NCI-H2171 (cell line): ENCODE data around the gene LGR4.
A peak's percentile ranks its signal among the peaks of the same experiment; 100 is the strongest.

Source experiments
- DNase-seq: peaks from one replicate; lab custom pipeline; 2025; lab: John Stamatoyannopoulos, UW

Gene LGR4

DNA sequence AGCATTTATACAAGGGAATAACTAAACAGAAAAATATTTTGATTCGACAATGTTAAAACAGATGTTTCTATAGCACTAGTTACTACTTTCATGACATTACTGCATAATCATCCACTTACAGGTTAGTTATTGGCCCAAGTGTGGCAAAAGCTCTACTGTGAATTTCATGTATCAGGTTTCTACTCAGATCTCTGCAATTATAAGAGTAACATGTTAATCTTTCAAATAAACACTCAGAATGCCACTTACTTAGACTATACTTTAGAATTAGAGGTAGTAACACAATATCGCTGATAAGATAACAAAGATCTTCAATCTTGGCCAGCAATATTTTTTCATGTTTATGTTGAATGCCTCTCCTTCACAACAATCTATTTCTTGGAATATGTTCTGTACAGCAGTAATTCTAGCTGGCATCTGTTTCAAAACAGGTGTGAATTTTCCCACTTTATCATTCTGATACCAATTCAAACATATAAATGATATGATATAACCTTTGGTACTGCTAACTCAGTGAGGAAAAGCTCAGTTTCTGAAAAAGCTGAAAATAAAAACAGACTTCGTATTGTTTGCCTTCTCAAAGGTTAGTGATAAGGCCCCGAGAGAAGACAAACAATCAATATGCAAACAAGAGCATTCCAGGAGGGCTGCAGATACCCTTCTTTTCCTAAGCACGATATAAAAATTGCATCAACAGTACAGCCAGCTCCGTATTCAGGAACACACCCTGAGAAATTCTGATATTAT lies 98.6 kb downstream of the LGR4 start:
- no peak for DNase-seq

- DNase-seq, result no peak
Observed at GRCh38 chr11:27373392-27373791, 99.2 kb downstream of the LGR4 start.

DNA sequence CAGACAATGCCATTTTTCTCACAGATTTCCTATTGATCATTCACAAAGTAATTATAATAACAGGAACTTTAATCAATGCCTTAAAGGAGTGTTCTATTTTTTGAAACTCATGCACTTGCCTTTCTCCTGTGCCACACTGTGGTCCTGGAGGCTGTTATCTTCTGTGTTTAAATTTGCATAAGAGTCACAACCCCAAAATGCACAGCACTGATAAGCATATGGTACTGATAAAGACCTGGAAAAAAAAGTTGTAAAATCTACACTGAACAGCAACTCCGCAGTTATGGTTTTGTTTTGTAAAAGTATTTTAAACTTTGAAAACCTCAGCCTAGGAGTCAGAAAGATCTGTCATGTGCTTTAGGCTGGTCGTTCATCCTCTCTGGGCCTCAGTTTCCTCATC lies 100.4 kb downstream of the LGR4 start:
- no peak for DNase-seq

DNA sequence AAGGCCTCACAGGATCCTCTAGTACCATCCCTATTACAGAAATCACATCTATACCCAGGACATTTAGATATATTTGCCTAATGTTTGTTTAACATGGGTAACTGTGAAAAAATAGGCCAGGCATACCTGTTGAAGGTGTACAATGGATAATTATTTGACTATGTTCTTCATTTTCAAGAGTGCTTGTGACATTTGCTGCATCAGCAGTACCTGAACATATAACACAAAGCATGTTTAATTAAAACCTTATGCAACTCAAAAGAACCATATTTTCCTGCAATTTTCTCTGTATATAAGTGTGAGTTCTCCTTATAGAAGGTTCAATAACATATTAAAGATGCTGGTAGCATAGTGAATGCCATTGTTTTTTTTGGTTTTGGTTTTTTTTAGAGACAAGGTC lies 101.1 kb downstream of the LGR4 start:
- no peak for DNase-seq

- DNase-seq, result no peak
Observed at GRCh38 chr11:27370374-27370773, 102.2 kb downstream of the LGR4 start.

GRCh38 chr11:27367881-27368280 lies 104.7 kb downstream of the LGR4 start:
- DNase-seq, result no peak

DNA sequence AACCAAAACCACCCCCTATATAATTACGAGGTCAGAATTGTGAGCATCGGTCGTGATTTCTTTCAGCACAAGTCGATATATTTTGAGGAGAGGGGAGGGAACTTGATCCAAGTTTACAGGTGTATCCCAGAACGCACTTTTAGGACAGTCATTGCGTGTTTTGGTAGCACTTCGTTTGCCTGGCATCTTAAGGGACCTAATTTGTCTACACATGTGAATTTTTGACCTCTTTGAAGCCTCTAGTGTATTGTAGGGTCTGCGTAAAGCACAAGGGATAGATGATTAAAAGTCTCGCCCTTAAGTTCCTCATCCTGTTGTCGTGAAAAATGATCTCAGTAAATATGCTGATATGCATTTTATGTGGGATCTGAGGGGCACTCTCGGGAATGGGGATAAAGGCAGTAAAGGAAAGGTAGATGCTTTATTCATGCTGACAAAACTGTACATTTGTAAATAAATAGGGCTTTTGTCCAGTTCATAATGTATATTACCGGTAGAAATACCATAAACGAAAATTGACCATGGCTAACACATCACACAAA lies 108.9 kb downstream of the LGR4 start:
- no peak for DNase-seq

DNA sequence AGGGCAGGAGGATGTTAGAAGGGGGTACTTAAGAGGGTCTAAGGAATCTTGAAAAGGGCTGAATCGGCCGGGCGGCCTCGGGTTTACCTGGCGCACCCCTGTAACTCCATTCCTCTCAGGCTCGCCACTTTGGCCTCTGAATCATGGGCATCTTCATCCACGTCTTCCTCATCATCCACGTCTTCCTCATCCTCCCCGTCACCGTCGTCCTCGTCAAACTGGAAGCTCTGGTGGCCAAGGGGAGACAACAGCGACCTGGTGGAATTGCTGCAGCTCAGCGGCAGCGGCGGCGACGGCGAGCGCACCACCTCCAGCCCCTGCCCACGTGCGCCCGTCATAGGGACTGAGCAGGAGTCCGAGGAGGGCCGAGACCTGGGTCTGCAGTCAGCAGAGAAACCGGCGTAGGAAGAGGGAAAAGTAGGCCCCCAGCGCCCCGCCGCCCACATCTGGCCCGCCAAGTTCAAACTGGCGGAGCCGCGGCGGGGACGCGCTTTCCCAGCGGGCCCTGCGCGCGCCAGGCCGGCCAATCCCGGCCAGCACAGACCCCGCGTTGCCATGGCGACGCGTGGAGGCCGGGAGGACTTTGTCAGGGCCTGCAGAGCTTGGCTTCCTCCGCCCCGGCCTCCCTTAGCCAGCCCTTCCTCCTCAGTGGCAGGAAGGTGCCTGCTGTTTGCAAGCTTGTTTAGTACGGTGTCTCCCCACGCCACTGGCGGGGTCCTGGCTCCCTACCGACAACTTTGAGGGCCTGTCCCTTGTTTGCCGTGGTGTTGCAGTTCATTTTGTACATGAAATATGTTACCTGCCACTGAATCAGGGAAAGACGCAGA lies 109.6 kb downstream of the LGR4 start, which contains the start of gene CCDC34:
Gene CCDC34, minus strand, starts transcription at position 467 of the 827 bp plus-strand sequence. Its CDS starts 21 bp downstream, at position 446.
- peak; percentile 99 for DNase-seq

DNA sequence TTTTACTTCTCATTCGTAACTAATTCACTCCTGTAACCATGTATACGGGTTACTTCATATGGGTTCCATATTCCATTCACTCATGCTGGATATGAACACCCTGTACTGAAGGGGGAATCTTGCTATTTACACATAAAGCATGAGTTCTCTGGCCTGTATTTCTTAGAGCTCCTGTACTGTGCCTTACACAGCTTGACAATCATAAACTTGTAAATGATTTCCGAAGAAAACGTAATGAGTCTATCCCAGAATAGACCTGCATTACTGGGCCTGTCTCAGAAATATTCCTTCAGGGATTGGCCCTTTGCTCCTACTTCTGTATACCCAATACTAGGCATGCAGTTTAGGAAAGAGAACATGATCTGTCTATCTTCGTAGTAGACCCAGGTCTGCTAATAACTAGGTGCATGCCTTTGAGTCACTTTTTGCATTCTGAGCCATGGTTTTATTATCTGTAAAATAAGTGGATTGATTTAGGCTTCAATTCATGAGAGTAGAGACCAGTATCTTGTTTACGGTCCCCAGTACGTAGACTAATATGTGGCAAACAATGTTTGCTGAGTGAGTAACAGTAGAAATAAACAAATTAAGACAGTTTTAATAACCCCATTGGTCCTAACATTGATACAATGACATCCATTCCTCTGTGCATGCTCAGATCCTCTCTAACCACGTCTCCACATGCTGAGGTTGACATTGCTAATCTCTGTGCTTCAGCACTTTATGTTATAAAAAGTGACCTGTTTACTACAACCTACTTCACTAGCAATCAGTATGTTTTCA lies 110.8 kb downstream of the LGR4 start:
- no peak for DNase-seq

DNA sequence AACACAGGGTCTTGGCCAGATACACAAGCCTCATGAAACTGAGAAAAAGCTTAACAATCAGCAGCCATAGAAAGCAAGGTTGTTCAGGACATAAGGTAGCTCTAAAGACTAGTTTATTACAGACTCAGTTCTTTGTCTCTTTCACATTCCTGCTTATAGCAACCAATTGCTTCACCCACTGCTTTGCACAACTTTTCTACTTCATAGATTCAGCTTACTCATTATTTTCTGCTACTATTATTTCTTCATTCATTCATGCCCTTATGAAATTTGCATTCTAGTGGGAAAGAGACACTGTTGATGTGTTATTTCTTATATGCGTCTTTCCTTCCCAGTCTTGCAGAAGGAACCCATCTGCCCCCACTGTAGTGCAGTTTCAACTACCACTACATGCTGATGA lies 114.3 kb downstream of the LGR4 start:
- no peak for DNase-seq

DNA sequence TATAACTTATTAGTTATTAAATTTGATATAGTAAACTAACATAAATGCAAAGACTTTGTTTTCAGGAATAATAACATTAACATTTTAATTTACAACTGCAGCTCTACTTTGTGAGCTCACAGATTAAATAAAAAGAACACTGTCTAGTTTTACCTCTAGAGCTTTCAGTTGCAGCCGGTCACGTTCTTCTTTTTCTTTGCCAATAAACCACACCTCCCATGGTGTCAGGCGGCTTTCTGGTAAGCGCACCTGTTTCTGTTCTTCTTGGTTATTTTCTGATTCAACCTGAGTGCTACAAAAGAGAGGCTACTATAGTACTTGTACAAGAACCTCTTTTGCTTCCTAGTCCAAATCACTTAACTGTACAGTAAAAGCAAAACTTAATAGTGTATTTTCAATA lies 115.3 kb downstream of the LGR4 start:
- DNase-seq, result no peak

DNA sequence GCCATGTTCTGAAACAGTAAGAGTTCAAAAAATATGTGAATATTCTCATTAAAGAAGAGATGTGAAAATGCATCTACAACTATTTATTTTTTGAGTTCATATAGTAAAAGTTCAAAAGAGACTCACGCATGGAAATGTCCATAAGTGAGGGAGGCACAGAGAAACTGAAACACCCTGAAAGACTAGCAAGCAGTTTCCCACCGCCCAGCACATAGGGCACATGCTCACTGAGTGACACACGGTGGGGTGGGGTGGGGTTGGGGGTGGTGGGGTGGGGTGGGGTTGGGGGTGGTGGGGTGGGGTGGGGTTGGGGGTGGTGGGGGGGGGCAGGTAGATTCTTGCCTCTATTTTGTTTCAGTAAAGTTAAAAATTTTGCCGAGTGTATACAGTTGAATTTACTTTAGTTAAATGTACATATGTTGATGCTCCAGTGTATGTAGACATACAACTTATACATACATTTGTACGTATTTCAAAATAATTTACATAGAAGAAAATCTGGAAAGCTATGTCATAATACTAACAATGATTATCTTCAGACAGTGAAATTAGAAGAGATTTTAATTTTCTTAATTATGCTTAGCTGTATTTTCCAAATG lies 115.9 kb downstream of the LGR4 start:
- no peak for DNase-seq

GRCh38 chr11:27355575-27356104 lies 117.0 kb downstream of the LGR4 start:
- DNase-seq, result no peak

DNA sequence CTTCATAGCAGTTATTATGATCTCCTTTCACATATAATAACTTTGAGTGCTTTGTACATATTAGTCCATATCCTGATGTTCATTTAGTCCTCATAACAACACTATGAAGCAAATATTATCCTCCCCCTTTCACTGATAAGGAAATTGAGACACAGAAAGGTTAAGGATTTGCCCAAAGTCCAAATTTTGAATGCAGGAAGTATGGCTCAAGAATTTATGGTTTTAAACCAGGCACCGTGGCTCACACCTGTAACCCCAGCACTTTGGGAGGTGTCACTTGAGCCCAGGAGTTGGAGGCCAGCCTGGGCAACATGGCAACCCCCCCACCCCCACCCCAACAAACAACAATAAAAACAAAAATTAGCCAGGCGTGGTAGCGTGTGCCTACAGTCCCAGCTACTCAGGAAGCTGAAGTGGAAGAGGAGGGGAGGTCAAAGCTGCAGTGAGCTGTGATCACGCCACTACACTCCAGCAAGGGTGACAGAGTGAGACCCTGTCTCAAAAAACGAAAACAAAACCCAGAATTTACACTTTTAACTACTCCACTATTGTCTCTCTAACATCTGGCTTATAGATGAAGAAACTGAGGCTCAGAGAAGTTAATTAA lies 118.1 kb downstream of the LGR4 start:
- DNase-seq, result no peak

GRCh38 chr11:27353593-27354358 lies 118.8 kb downstream of the LGR4 start:
- DNase-seq, result no peak

DNA sequence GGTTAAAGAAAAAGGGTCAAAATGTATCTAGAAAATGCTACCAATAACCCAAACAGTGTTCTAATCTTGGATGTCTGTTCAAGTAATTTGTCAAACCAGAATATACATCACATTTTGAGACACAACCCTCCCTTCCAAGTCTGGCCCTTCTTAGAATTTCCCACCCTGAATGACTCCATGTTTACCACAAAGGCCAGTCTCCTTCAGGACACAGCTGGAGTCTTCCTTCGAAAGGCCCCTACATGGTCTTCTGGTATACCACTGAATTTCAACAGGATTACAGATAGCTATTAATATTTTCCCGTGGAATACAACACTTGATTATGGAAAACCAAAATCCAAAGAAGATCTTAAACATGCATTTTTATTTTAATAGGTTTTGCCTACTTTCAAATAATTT lies 119.8 kb downstream of the LGR4 start:
- no peak for DNase-seq

DNA sequence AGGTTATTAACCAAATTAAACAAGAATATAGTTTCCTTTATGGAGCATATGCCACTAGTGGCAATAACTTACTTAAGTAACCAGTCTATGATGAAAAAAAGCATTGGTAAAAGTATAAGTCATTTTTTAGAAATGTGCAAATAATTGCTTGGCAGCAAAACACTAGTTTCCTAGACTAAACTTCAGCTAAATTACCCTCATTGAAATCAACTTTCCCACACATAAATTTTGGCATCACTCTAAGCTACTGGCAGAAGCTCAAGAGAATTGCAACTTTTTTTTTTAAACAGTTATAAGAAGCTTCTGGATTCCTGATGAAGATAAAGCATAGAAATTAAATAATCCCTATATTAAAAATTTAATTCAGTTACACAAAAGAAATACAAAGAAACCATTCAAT lies 122.1 kb downstream of the LGR4 start:
- no peak for DNase-seq

DNA sequence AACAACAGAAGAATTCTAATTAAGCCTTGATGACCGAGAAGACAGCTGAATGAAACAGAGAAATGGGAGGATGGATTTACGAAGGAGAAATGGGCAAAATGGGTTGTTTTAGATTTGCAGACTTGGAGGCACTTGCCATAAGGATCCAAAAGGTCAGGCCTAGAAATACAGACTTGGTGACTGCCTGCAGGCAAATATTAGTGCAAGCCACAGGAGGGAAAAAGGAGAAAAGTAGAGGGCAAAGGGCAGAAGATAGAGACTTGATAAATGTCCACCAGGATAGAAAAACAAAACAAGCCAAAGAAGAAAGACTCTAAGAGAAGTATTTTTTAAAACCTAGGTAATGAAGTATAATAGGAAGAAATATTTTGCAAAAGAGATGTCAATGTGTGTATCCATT lies 122.7 kb downstream of the LGR4 start:
- no peak for DNase-seq

DNA sequence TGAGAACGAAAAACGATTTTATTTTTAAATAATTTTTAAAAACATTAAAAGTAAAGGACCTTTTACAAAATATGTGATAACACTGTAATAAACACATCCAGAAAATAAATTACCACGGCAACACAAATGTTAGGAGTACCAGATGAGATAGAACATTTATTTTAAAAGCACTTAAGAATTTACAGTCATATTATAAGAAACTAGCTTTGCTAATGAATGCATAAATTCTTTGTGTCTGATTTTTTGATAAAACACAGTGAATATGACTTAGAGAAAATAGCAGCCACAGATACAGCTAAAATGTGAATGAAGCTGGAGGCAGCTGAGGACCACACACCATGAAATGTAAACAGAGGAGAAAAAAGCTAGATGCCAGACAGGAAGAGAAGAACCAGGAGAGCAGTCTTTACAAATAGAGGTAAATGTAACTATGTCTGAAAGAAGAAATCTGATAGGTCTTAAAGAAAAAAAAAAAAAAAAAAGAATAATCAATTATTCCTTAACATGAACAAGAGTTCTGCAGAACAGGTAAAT lies 124.2 kb downstream of the LGR4 start:
- no peak for DNase-seq
